DOHH2 (cell line): ENCODE data around the gene CRTC2.

Experiments
- H3F3A ChIP-seq: fragments of 200-600 bp; sonication (generic), shearing (Covaris generic); 2 replicates; pipeline ENCODE4 v1.6.0; 2016; ENCODE audit warnings: antibody characterized with exemption, mild to moderate bottlenecking; ENCODE audit not compliant: control insufficient read depth, insufficient read depth
- H3K27ac ChIP-seq: fragments of 200-600 bp; sonication (generic); 2 replicates; pipeline ENCODE4 v1.5.1; 2014; ENCODE audit warnings: low read depth, mild to moderate bottlenecking, low read length, moderate library complexity
- H3K27me3 ChIP-seq: fragments of 200-600 bp; sonication (generic); 2 replicates; pipeline ENCODE4 v1.6.1; 2014; ENCODE audit warnings: mild to moderate bottlenecking, low read length, mixed read lengths; ENCODE audit not compliant: control insufficient read depth
- H3K36me3 ChIP-seq: fragments of 200-600 bp; sonication (generic); 2 replicates; pipeline ENCODE4 v1.6.1; 2014; ENCODE audit warnings: mild to moderate bottlenecking, low read length, moderate library complexity, mixed read lengths; ENCODE audit not compliant: control insufficient read depth
- H3K4me1 ChIP-seq: fragments of 200-600 bp; sonication (generic); 2 replicates; pipeline ENCODE4 v1.6.1; 2014; ENCODE audit warnings: mild to moderate bottlenecking, low read length, mixed read lengths; ENCODE audit not compliant: control insufficient read depth
- H3K4me2 ChIP-seq: fragments of 200-600 bp; sonication (generic); 2 replicates; pipeline ENCODE4 v1.6.0; 2014; ENCODE audit warnings: mild to moderate bottlenecking, low read length, moderate library complexity
- H3K4me3 ChIP-seq: fragments of 200-600 bp; sonication (generic); 2 replicates; pipeline ENCODE4 v1.5.1; 2014; ENCODE audit warnings: mild to moderate bottlenecking, low read length, mixed read lengths
- H3K79me2 ChIP-seq: fragments of 200-600 bp; sonication (generic); 2 replicates; pipeline ENCODE4 v1.6.1; 2014; ENCODE audit warnings: mild to moderate bottlenecking, low read length, mixed read lengths; ENCODE audit not compliant: control insufficient read depth
- H3K9me2 ChIP-seq: fragments of 200-600 bp; sonication (generic); replicated peaks from 2 replicates; pipeline ENCODE4 v1.6.1; 2014; ENCODE audit warnings: mild to moderate bottlenecking, low read length, mixed read lengths; ENCODE audit not compliant: control insufficient read depth
- H3K9me3 ChIP-seq: fragments of 200-600 bp; sonication (generic); 2 replicates; pipeline ENCODE4 v1.6.1; 2014; ENCODE audit warnings: antibody characterized with exemption, low read length, mixed read lengths; ENCODE audit not compliant: control insufficient read depth, insufficient read depth
- H4K20me1 ChIP-seq: fragments of 200-600 bp; sonication (generic); 2 replicates; pipeline ENCODE4 v1.6.0; 2014; ENCODE audit warnings: low read depth, mild to moderate bottlenecking, antibody characterized with exemption, low read length, moderate library complexity; ENCODE audit not compliant: control insufficient read depth, insufficient read depth
- CTCF ChIP-seq: fragments of 200-600 bp; sonication (generic); IDR thresholded peaks from one replicate; pipeline ENCODE4 v1.5.1; 2014; ENCODE audit warnings: antibody characterized with exemption, mild to moderate bottlenecking, low read depth, low read length; ENCODE audit not compliant: poor library complexity, severe bottlenecking
- EZH2phosphoT487 ChIP-seq: fragments of 200-600 bp; sonication (generic); IDR thresholded peaks from 2 replicates; pipeline ENCODE4 v1.6.1; 2017; ENCODE audit warnings: borderline replicate concordance, mild to moderate bottlenecking, antibody characterized with exemption, low read length, moderate library complexity, mixed read lengths

The CRTC2 gene

GRCh38 chr1:153967107-153967999, 8.9 kb upstream of the CRTC2 start, which contains the start of gene CREB3L4:
CREB3L4 (plus strand) TSS chr1:153967902; CDS start chr1:153968526, 624 bp downstream.
- H3K4me1 ChIP-seq, result peaks cover 35% of the 10 kb centered on the region
- H3F3A ChIP-seq, result peaks cover 18% of the 10 kb centered on the region

DNA sequence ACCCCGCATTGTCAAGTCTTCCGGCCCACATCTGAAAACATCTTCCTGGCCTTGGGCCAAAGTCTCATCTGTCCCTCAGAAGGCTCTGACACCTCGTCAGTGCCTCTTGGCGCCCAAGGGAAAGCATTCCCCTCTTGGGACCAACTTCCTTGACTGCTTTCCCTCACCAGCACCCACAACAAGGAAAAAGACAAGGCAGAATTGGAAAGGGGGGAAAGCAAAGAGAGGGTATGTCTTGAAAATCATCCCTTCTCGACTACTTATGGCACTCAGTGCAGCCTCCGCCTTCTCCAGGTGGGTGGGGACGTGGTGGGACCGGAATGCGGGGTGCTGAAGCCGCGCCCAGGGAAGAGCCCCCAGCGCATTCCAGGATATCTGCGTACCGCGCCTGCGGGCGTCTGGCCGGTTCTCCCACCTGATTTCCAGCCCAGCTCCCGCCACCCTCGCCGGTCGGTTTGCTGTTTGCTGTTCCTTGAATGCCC, 5.5 kb upstream of the CRTC2 start:
- peaks cover 54% of the 10 kb centered on the region for H3K4me1 ChIP-seq
- peaks cover 65% of the 10 kb centered on the region for H3K79me2 ChIP-seq
- TF ChIP-seq CTCF, result no peak
- no peak for TF ChIP-seq EZH2phosphoT487

More at GRCh38 chr1:153967107-153967999, 8.9 kb upstream of the CRTC2 start, which contains the start of gene CREB3L4:
- Histone ChIP-seq H3K79me2 (peaks cover 58% of the 10 kb centered on the region), H3K4me3 (peak within 1 kb of the TSS; percentile 76), H3K4me2 (peak within 1 kb of the TSS; percentile 97), H3K36me3 (peaks cover 12% of the 10 kb centered on the region), H3K27ac (peak within 1 kb of the TSS; percentile 90), H3K9me3 (no peaks in the 10 kb centered on the region), H3K9me2 (no peaks in the 10 kb centered on the region), H4K20me1 (no peaks in the 10 kb centered on the region), H3K27me3 (no peaks in the 10 kb centered on the region)
- TF ChIP-seq EZH2phosphoT487, result no peak
- peak; percentile 42 for TF ChIP-seq CTCF

DNA sequence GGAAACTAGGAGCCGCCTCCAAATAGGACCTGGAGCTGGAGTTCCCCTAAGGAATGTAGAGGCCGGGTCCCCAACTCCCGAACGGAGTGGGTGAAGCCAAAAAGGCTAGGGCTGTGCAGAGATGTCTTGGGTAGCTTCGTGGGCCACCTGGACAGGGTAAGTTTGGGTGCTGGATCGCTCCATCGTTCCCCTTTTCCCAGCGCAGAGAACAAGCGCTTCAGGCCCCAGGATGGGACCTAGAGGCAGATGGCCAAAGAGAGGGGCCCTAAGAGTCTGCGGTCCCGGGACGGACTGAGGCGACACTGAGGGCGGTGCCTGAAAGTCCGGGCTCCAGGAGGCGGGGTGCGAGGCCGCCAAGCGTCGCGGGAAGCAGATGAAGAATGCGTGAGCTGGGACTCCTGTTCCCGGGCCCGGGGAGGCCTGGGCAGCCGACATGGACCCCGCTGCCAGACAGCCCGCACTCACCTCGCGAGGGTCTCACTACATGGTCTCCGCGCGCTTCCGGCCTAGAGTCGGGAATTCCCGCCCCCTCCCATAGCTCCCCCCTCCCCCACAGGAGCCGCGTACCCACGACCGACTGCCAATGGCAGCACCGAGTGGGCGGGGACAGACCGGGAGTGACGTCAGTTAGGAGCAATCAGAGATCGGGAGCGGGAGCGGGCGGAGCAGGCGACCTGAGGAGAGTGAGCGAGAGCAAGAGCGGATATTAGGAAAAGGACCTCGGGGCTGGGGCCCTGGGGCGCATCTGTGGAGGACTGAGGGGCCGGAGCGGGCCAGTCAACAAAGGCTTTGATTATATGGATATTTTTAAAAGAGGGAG, 4.8 kb upstream of the CRTC2 start, which contains the start of gene SLC39A1:
SLC39A1 (minus strand) TSS at position 508 of the 820 bp plus-strand sequence. CDS start 822 bp downstream, outside the sequence.
- Histone ChIP-seq H3K4me2 (peak within 1 kb of the TSS; percentile 83), H3K79me2 (peaks cover 60% of the 10 kb centered on the region), H3K9me2 (no peaks in the 10 kb centered on the region), H3K27ac (peak within 1 kb of the TSS; percentile 59), H3K9me3 (no peaks in the 10 kb centered on the region), H3K4me3 (peak within 1 kb of the TSS; percentile 84), H3K36me3 (peaks cover 45% of the 10 kb centered on the region), H3K4me1 (peaks cover 52% of the 10 kb centered on the region), H4K20me1 (no peaks in the 10 kb centered on the region), H3K27me3 (no peaks in the 10 kb centered on the region), H3F3A (peaks cover 14% of the 10 kb centered on the region)
- TF ChIP-seq CTCF (no peak), EZH2phosphoT487 (no peak)

More for the DNA sequence above, 5.5 kb upstream of the CRTC2 start:
- peak overlapping the region; percentile 59 for H3K27ac ChIP-seq
- H3K4me3 ChIP-seq, result peak overlapping the region; percentile 84
- H3K4me2 ChIP-seq, result peak overlapping the region; percentile 83
- no peaks in the 10 kb centered on the region for H3K27me3 ChIP-seq
- peaks cover 14% of the 10 kb centered on the region for H3F3A ChIP-seq
- peaks cover 43% of the 10 kb centered on the region for H3K36me3 ChIP-seq
- no peaks in the 10 kb centered on the region for H3K9me2 ChIP-seq
- no peaks in the 10 kb centered on the region for H3K9me3 ChIP-seq
- no peaks in the 10 kb centered on the region for H4K20me1 ChIP-seq
